HG02759 (cell line): Measurements from ENCODE around the gene PIGB.
"Not testable (repeated sequence)": the region's sequence is repeated elsewhere in the genome, so short reads cannot be mapped to it uniquely, and the experiment has no call there.

Experiments
- ATAC-seq: cut with Tn5 transposase; IDR thresholded peaks from one replicate; pipeline ENCODE4 v1.9.1; 2021; ENCODE audit warnings: mild to moderate bottlenecking, moderate library complexity; ENCODE audit not compliant: unreplicated experiment

PIGB gene

DNA sequence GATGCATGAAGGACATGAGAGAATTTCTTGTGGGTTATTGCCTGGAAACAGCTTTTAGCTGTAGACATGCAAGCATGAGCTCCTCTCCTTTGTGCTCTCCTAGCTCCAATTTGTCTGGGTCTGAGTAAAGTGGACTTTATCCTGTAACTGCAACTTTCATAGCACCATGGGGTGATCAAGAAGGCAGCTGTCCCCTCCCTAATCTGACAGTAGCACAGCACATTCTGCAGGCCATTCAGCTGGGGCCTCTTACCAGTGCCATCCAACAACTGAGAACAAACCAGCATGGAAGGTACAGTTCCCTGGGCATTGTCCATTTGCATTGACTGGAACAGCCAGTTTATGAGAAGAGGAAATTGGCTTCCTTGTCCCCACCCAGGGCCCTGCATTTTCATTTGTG lies 21.7 kb upstream of the PIGB start:
- ATAC-seq = no peak

DNA sequence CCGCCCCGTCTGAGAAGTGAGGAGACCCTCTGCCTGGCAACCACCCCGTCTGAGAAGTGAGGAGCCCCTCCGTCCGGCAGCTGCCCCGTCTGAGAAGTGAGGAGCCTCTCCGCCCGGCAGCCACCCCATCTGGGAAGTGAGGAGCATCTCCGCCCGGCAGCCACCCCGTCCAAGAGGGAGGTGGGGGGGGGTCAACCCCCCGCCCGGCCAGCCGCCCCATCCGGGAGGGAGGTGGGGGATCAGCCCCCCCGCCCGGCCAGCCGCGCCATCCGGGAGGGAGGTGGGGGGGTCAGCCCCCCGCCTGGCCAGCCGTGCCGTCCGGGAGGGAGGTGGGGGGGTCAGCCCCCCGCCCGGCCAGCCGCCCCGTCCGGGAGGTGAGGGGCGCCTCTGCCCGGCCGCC lies 16.2 kb upstream of the PIGB start:
- ATAC-seq = not testable (repeated sequence)

DNA sequence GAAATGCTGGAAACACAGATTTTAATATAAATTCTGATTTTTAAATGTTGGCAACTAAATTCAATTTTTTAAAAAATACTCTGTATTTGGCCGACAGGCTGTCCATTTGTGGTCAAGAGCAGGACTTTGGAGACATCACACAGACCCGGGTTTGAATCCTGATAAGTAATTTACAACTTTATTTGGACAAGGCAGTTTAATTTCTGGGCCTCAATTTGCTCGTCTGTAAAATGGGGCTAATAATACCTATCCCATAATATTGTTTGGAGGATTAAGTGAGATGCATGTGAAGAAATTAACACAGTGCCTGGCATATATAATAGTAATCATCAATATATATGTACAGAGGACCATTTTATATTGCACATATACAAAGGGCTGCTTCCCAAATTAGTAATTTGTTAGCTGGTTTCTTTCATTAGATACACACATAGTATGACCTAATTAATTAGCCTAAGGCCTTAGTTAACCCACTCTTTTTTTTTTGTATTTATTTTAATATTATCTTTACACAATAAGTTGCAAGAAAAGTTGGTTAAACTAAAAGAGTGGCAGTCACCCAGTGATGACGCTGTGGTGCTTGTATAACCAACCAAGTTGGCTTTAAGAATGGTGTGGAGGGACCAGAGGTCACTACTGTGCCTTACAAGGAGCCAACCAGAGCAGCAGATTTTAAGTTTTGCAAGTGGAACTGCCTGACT lies 665 bp downstream of the PIGB start:
- ATAC-seq = peak; percentile 35

DNA sequence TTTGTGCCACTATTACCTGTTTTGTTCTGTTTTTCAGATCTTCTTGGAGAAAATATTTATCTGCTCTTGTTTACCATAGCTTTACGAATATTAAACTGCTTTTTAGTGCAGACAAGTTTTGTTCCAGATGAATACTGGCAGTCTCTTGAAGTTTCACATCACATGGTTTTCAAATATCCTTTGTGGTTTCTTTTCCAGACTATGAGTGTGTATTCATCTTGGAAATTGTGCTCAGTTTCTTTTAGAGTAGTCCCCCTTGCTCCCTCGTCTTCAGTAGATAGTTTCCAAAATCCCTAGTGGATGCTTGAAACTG lies 1.2 kb downstream of the PIGB start:
- no peak for ATAC-seq

DNA sequence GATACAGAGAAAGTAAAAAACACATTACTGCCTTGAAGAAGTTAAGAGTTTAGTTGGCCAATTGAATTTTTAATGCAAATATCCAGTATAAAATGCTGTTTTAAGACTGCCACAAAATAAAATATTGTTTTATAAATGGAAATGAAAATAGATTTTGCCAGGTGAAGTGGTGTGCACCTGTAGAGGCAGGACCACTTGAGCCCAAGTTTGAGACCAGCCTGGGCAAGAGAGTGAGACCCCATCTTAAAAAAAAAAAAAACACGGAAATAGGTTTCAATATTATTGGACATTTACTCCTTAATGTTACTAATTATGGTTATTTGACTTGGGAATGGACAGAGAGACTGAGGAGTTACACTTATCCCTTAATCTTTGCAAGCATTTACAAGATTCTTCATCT lies 1.9 kb downstream of the PIGB start:
- no peak for ATAC-seq

DNA sequence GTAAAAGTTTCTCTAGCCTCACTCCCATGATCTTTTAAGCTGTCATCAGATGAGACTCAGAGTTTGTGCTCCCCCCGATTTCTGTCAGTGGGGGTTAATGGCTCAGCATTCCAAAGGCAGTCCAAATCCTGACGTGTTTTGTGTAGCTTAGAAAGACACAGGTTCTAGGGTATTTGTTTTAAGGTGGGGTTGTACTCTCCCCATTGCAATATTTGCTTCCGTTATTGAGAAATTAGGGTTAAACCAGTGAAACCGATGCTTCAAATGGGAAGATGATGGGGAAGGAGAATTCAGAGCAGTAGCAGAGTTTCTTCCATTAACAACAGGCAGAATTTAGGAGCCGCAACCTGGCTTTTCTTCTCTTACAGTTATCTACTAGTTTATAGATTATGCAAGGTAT lies 3.4 kb downstream of the PIGB start:
- no peak for ATAC-seq

DNA sequence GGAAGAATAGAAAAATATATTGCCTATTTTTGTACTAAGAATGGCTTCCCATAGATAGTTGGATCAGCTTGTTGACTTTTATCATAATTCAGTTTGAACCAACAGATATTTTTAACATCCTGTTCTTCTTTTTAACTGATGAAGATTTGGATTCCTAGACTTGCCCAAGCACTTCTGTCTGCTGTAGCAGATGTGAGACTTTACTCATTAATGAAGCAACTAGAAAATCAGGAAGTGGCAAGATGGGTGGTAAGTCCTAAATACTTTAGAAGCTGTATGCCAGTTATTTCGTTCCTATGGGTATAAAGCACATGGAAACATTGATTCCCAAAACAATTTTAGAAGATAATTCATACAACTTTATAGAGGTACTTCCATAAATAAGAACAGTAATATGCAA lies 8.4 kb downstream of the PIGB start:
- ATAC-seq = no peak

DNA sequence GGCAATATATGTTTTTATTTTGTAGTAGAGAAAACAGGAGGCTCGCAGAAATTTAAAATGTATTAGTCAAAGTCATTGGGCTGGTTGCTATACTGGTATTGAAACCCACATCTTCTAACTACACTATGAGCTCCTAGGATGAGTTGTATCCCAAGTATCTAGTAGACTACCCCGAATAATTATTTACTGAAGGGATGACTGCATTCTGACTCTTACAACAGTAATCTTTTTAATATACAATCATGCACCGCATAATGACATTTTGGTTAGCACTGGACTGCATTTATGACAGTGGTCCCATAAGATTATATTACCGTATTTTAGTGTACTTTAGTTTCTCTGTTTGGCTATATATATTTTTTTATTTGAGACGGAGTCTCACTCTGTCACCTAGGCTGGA lies 15.3 kb downstream of the PIGB start:
- no peak for ATAC-seq

DNA sequence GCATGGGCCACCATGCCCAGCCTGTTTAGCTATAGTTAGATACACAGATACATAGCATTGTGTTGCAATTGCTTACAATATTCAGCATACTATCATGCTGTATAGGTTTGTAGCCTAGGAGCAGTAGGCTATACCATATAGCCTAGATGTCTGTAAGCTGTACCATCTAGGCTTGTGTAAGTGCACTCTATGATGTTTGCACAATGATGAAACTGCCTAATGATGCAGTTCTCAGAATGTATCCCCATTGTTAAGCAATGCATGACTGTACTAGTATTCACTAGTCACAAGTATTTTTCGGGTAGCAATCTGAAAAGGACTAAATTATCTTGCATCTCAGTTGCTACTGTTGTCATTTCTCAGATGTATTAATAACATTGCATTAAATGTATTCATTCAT lies 16.0 kb downstream of the PIGB start:
- no peak for ATAC-seq

DNA sequence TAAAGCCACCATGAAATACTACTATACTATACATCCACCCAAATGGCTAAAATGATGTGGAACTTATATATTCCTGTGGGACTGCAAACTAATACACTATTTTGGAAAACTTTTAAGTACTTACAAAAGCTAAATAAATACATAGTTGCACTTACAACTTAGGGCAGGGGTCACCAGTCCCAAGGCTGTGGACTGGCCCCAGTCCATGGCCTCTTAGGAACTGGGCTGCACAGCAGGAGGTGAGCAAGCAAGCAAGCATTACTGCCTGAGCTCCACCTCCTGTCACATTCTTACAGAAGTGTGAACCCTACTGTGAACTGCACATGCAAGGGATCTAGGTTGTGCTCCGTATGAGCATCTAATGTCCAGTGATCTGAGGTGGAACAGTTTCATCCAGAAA lies 18.1 kb downstream of the PIGB start:
- ATAC-seq = no peak

DNA sequence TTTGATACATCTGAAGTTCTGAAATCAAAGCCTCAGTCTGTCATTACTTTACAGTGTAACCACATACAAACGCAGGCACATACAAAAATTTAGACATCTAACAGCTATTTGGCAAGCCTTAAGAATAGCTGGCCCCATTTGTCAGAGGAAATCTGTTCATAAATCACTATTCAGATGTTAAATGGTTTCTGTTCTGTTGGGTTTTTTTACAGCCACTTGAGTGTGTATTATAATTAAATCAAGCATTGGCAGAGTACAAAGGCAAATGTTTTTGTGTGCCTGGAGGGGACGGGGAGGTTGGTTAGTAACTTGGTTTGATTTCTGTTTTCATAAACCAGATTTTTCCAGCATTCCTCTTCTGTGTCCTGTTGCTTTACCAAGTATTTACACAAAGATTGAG lies 24.1 kb downstream of the PIGB start:
- no peak for ATAC-seq

DNA sequence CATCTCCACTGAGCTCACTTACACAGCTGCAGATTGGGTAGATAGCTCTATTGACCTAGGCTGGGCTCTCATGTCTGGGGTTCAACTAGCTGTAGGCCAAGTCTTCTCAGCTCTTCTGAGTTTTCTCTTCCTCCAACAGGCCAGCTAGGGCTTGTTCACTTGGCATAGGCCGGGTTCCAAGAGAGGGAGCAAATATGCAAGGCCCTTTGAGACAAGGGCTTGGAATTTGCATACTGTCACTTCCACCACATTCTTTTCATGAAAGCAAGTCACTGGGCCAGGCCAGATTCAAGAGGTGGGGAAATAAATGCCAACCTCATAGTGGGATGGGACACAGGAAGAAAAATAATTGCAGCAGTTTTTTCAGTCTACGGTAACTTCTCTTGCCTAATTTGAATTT lies 25.2 kb downstream of the PIGB start:
- no peak for ATAC-seq

DNA sequence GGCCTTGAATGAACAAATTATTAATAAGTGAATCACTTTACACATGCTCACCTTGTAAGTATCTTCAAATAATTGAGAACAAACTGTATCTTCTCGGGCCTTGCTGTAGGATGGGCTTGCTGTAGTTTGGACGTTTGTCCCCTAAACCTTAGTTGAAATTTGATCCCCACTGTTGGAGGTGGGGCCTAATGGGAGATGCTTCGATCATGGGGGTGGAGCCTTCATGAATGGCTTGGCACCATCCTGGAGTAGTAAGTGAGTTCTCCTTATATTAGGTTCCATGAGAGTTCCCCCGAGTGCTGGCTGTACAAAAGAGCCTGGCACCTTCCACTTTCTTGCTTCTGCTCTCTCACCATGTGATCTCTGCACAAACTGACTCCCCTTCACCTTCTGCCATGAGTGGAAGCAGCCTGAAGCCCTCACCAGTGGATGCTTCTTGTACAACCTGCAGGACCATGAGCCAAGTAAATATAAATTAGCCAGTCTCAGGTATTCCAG lies 29.3 kb downstream of the PIGB start:
- ATAC-seq = no peak

DNA sequence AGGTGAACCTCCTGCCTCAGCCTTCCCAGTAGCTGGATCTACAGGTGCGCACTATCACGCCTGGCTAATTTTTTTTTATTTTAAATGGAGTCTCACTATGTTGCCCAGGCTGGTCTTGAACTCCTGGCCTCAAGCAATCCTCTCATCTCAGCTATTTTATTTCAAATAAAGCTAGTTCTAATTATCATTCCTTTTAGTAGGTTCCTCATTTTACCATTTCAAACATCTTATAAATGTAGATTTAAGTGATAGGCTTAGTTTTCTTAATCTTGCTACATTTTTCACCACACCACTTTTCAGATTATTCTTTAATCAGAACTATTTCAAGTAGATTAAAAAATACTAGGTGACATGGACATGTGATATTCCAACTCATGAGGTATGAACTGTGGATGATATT lies 30.3 kb downstream of the PIGB start:
- ATAC-seq = no peak

DNA sequence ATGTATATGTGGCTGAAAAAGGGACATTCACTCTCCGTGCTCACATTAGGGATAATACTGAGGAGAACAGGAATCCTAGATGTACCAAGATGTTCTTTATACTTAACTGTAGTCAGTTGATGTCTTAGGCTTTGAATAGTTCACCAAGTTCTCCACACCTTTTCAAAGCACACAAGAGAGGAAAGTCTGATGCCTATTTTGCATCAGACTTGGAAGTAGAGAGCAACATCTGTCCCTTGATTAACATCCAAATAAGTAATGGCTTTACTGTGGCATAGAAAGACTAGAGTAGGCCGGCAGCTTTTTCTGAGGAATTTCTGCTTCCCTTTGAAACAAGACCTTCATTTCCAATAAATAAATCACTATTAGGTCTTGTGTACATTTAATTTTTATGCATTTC lies 34.0 kb downstream of the PIGB start:
- ATAC-seq = no peak

DNA sequence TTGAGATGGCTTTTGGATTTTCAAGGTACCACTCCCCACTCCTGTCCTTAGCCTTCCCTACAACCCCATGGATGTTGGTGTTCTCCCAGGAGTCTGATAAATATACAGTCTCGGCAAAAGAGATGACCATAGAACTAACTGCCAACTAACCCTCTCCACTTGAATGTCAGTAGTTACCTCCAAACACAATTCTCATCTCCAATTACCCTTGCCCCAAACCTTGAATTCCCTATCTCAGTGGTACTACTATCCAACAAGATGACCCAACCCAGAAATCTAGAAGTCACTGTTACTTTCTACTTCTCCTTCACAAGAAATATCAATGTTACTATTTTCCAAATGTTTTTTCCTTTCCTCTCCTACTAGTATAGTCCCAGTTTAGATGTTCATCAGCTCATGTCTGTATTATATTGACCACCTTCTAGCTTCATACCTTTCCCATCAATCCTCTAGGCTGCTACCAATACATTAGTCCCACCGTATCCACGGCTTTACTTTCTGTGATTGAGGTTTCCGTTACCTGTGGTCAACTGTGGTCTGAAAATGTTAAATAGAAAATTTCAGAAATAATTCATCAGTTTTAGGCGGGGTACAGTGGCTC lies 38.1 kb downstream of the PIGB start:
- ATAC-seq = no peak

DNA sequence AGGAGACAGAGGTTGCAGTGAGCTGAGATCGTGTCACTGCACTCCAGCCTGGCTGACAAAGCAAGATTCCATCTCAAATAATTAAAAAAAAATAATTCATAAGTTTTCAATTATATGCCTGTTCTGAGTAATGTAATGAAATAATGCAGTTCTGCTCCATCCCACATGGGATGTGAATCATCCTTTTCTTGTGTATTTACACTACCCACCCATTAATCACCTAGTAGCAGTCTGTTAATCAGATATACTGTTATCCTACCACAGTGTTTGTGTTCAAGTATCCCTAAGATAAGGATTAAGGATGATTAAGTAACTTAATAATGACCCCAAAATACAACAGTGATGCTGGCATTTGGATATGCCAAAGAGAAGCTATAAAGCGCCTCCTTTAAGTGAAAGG lies 38.8 kb downstream of the PIGB start:
- no peak for ATAC-seq

DNA sequence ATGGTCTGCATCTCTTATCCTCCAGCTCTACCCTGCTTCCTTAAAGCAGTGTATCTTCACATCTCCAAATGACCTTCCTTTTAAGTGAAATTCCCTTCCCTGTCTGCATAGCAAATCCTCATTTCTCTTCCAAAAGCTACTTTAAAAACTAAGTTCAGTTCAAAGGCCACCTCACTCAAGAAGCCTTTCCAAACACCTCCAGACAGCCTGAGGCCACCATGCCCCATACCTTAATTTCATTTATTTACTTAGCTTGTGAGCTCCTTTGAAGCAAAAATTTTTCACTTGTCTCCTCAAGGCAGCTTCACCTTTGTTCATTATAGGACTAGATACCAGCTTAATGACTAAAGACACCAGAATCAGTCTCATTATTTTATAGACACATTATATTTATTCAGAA lies 39.4 kb downstream of the PIGB start:
- ATAC-seq = no peak

DNA sequence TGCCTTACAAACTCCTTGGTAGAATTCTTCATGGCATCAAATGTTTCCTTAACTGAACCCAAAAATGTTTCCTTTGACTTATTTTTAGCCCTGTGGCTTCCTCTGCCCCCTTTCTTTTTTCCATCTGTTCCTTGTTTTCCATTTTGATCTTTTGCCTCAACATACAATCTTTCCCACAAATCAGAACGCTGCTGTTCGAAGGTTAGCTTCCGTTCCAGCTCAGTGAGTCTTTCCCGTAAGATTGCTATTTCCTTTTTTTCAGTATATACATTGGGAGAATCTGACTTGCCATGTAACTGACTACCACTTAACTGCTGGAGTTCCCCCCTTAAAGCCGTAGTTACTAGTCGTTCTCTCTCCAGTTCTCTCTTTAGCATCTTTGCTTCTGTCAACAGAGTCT lies 41.2 kb downstream of the PIGB start:
- no peak for ATAC-seq

DNA sequence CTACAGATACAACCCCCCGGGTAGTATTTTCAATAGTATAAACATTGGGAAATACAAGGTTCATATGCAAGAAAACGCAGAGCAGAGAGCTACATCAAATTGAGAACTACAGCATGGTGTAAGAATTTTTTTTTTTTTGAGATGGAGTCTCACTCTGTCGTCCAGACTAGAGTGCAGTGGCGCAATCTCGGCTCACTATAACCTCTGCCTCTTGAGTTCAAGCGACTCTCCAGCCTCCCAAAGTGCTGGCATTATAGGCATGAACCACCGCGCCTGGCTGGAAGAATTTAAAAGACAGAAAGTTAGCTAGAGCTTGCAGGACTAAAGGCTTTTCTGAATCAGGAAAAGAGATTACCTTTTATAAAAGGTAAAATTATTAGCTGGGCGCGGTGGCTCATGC lies 42.0 kb downstream of the PIGB start:
- no peak for ATAC-seq

DNA sequence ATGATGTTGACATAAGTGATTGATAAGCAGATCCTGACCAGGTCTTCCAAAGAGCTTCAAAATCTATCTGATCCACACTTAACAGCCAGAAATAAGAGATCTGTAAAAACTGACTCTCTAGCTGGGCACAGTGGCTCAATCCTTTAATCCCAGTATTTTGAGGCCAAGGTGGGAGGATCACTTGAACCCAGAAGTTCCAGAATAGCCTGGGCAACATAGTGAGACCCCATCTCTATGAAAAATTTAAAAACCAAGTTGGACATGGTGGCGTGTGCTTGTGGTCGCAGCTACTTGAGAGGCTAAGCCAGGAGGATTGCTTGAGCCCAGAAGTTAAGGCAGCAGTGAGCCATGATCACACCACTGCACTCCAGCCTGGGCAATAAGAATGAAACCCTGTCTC lies 43.6 kb downstream of the PIGB start:
- ATAC-seq = no peak

DNA sequence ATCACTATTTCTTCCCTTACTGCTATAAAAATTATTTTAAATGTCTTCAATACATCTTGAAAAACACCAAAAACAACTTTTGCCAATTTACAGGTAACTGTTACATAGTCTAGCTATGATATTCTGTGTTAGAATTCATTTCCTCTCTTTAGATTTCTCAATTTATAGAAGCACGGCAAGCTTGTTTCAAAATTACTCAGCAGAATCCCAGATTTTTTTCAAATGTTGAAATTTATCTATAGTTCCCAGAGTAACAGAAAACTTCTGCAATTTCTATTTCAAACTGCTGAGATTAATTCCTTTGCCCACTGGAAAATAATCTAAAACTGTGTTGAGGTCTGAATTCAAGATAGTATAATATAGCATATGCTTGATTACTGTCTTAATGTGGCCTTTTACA lies 48.0 kb downstream of the PIGB start:
- ATAC-seq = no peak
